Measurements from ENCODE around the gene TTL.

TTL gene

DNA sequence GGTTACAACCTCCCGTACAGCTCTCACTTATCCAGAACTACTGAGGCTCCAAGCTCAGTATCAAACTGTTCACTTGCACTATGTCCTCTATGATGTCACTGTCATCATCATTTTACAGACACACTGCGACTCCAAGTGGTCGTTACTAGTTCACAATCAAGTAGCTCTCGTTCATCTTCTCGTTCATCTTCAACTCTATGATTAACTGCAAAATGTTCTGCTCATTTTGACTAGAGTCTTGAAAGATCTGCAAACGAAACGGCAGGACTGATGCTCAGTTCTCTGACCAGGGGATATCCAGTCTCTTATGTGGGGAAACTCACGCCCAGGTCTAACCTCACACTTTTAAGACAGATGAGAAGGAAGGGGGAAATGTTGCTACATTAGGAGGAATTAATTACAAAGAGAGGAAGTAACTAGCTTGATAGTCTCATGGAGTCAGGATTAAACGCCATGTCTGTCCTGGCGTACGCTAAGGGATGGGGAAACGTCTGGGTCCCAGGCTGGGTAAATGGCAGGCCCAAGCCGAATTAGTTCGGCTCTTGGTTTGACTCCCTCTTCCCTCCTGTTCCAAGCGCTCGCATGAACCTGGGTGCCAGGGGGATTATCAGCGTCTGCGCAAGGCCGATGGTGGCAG, 101.7 kb downstream of the TTL start:
- DNase-seq (ENCODE audit: low read depth): peak; percentile 9

DNA sequence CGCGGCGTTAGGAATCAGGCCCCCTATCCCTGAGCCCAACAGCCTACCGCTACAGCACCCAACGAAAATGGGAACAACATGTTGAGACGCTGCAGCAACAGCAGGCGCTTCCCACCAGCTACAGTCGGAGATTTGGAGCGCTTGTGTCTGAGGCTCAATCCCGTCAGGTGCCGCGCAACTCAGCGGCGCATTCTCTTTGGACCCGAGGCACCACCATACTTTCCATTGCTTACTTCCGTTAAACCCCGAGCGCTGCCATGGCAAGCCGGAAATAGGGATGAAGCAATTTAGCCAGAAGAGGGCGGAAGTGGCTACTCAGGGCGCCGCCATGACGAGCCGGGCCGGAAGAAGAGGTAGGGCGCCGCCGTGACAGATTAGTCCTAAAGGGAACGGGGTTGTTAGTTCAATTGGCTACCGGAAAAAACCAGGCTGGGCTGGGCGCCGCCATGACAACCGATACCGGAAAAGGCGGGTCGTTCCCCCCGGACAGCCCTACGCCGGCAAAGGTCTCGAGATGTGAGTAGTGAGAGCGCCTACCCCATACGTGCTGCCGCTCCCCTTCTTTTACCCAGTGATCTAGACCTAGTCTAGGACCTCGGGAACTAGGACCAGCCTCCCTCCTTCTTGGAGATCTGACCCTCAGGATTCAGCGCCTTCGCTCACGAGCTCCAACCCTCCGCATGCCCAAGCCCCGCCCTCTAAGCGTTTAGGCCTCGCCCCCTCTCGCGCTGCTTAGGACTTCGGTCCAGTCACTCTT, 102.4 kb downstream of the TTL start, which contains the start of gene CHCHD5:
CHCHD5 (plus strand) TSS at position 476 of the 757 bp plus-strand sequence; CDS start at position 515, 39 bp downstream.
- DNase-seq (ENCODE audit: low read depth): peak; percentile 98

DNA sequence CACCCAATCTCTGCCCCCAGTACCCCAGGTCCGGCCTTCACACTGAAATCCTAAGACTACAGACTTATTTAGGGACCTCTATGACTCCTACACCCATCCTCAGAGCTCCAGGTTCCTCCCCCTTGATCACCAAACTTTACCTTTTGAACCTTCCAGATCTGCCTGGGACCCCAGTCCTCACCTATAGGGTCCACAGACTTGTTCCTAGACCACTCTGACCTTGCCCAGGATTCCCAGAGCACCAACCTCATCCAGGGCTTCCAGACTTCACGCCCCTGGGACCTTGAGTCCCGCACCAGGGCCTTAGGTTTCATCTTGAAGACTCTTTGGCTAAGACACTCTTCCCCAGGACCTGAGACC, 102.9 kb downstream of the TTL start:
- no peak for DNase-seq (ENCODE audit: low read depth)

- no peak for DNase-seq (ENCODE audit: low read depth)
These were observed 103.4 kb downstream of the TTL start for GRCh38 chr2:112585400-112585799.

DNA sequence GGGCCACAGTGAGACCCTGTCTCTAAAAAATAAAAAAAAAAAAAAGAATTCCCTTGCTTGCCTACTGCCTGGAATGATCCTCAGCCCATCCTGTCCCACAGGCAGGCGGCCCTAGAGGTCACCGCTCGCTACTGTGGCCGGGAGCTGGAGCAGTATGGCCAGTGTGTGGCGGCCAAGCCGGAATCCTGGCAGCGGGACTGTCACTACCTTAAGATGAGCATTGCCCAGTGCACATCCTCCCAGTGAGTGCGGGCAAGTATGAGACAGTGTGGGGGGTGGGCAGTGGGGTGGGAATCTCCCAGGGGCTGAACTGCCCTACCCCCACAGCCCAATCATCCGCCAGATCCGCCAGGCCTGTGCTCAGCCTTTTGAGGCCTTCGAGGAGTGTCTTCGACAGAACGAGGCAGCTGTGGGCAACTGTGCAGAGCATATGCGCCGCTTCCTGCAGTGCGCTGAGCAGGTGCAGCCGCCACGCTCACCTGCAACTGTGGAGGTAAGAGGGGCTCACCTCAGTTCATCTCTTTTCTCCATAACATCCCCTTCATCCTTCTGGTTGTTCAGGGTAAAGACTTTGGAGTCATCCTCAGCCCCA, 104.0 kb downstream of the TTL start:
- DNase-seq (ENCODE audit: low read depth): no peak

- DNase-seq (ENCODE audit: low read depth): no peak
These were observed 106.7 kb downstream of the TTL start for GRCh38 chr2:112588611-112589045.
